Peyer's patch (tissue), 4 donors: Measurements from ENCODE around the gene SLC25A30. TPM values are rescaled to one million over a fixed set of nuclear protein-coding genes. Genes with fewer than 3 reads are reported as not detected.
"Not testable (repeated sequence)": the region's sequence is repeated elsewhere in the genome, so short reads cannot be mapped to it uniquely, and the experiment has no call there.

Source experiments
- DNase-seq, 3 donors: peaks; one replicate each; pipeline ENCODE4 v3.0.0-alpha.2; 2017 to 2019
- H3K27ac ChIP-seq, 4 donors: fragments of 200-600 bp; sonication (generic); one replicate each; pipeline ENCODE4 v1.5.1; 2016 to 2019
- H3K27me3 ChIP-seq, 2 donors: fragments of 200-600 bp; sonication (generic); one replicate each; pipeline ENCODE4 v1.5.1; 2019
- H3K36me3 ChIP-seq, 3 donors: fragments of 200-600 bp; sonication (generic); one replicate each; pipeline ENCODE4 v1.5.1; 2016 to 2019
- H3K4me1 ChIP-seq, 4 donors: fragments of 200-600 bp; sonication (generic); one replicate each; pipeline ENCODE4 v1.5.1; 2016 to 2019
- H3K4me3 ChIP-seq, 4 donors: fragments of 200-600 bp; sonication (generic); 1 replicate in 3 of 4; 2 replicates in 1 of 4; pipeline ENCODE4 v1.5.1; 2016 to 2019; ENCODE audit warnings: mild to moderate bottlenecking in 1 of 4
- H3K9me3 ChIP-seq, 4 donors: fragments of 200-600 bp; sonication (generic); one replicate each; pipeline ENCODE4 v1.5.1; 2016 to 2019; ENCODE audit warnings: mild to moderate bottlenecking in 1 of 4
- POLR2A ChIP-seq, 2 donors: fragments of 450-650 bp; IDR thresholded peaks; one replicate each; pipeline ENCODE4 v1.5.1; 2017; ENCODE audit warnings: antibody characterized with exemption in 2 of 2, mild to moderate bottlenecking in 2 of 2, moderate library complexity in 2 of 2
- total RNA-seq, 4 donors: library from RNA; depleted of rRNA; stranded (reverse); fragments of >200 nt; gene quantifications; one replicate each; pipeline ENCODE4 v1.1.0, GENCODE V29; 2016
- TF ChIP-seq, protein P1 (sequence below), 6 experiments: fragments of 450-650 bp in 4 of 6; fragments of 200-600 bp in 2 of 6; sonication (generic) in 1 of 6; IDR thresholded peaks; one replicate each; pipeline ENCODE4 v1.5.1; 2017 to 2019; ENCODE audit warnings: antibody characterized with exemption in 6 of 6, mild to moderate bottlenecking in 3 of 6, moderate library complexity in 1 of 6

SLC25A30 gene
- total RNA-seq, 4 donors from 2014 or later = 5.5 to 16.5 (median 8.8) TPM

DNA sequence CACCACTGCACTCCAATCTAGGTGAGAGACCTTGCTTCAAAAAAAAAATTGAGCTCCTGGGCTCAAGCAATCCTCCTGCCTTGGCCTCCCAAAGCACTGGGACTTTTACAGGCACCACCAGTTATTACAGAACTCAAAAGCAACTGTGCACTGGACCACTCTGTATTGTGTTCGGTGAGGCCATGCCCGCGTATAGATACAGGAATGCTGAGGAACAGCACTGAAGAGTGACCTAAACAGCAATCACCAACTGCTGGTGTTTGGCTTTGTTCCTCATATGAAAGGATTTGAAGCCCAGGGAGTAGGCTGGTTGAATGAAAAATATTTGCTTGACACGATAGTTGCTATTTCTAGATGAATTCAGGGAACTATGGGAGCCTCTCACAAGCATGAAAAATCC is 29.5 kb downstream of the SLC25A30 start:
- Histone ChIP-seq H3K9me3 (no peaks in the 10 kb centered on the region), H3K27ac (no peak overlapping the region), H3K36me3 (peaks cover 0 to 24% (median 0%) of the 10 kb centered on the region in 3 donors), H3K4me3 (no peak overlapping the region), H3K4me1 (no peaks in the 10 kb centered on the region), H3K27me3 (no peaks in the 10 kb centered on the region)
- DNase-seq = no peak
- TF ChIP-seq POLR2A (IDR thresholded peaks at IDR 0.05) = no peak
- TF ChIP-seq, protein P1, sequence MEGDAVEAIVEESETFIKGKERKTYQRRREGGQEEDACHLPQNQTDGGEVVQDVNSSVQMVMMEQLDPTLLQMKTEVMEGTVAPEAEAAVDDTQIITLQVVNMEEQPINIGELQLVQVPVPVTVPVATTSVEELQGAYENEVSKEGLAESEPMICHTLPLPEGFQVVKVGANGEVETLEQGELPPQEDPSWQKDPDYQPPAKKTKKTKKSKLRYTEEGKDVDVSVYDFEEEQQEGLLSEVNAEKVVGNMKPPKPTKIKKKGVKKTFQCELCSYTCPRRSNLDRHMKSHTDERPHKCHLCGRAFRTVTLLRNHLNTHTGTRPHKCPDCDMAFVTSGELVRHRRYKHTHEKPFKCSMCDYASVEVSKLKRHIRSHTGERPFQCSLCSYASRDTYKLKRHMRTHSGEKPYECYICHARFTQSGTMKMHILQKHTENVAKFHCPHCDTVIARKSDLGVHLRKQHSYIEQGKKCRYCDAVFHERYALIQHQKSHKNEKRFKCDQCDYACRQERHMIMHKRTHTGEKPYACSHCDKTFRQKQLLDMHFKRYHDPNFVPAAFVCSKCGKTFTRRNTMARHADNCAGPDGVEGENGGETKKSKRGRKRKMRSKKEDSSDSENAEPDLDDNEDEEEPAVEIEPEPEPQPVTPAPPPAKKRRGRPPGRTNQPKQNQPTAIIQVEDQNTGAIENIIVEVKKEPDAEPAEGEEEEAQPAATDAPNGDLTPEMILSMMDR (IDR thresholded peaks at IDR 0.05) = no peak

DNA sequence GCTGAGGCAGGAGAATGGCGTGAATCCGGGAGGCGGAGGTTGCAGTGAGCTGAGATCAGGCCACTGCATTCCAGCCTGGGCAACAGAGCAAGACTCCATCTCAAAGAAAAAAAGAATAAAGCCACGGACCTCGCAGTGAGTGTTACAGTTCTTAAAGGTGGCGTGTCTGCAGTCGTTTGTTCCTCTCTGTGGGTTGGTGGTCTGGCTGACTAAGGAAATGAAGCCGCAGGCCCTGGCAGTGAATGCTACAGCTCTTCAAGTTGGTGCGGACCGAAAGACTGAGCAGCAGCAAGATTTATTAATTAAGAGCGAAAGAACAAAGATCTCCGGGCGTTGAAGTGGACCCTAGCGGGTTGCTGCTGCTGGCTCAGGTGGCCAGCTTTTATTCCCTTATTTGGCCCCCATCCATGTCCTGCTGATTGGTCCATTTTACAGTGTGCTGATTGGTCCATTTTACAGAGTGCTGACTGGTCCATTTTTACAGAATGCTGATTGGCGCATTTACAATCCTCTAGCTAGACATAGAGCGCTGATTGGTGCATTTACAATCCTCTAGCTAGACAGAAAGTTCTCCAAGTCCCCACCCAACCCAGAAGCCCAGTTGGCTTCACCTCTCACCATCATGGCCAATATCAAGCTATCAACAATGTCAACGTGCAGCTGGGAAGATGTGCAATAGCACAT is 31.1 kb downstream of the SLC25A30 start:
- H3K9me3 ChIP-seq, H3K4me3 ChIP-seq, H3K4me1 ChIP-seq, DNase-seq, H3K27me3 ChIP-seq, H3K27ac ChIP-seq: not testable (repeated sequence)
- peaks cover 0 to 24% (median 0%) of the 10 kb centered on the region in 3 donors for H3K36me3 ChIP-seq

DNA sequence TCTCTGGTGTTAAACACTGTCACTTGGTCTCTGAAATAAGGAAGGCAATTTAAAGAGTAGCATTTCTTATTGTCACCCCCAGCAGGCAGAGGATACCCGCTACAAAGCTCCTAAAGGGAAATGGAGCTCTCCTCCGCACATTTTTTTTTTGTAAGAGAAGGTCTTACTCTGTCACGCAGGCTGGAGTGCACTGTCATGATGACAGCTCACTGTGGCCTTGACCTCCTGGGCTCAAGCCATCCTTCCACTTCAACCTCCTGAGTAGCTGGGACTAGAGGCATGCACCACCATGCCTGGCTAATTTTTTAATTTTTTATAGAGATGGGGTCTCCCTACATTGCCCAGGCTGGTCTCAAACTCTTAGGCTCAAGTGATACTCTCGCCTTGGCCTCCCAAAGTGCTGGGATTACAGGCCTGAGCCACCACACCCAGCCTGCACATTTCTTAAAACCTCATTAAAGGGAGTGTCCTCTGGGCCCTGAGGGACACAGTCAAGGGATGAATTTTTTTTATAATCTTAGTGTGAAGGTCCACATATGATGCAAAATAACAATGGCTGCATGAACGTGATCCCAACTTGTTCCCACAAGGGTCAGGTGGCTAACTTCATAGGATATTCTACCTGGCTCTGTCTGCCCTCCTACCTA is 32.1 kb downstream of the SLC25A30 start:
- Histone ChIP-seq H3K4me1 (no peaks in the 10 kb centered on the region), H3K9me3 (no peaks in the 10 kb centered on the region), H3K27me3 (no peaks in the 10 kb centered on the region), H3K4me3 (no peak overlapping the region), H3K27ac (no peak overlapping the region), H3K36me3 (peaks cover 0 to 21% (median 0%) of the 10 kb centered on the region in 3 donors)
- DNase-seq = no peak
- TF ChIP-seq, protein P1 (IDR thresholded peaks at IDR 0.05) = no peak
- no peak for TF ChIP-seq POLR2A (IDR thresholded peaks at IDR 0.05)

DNA sequence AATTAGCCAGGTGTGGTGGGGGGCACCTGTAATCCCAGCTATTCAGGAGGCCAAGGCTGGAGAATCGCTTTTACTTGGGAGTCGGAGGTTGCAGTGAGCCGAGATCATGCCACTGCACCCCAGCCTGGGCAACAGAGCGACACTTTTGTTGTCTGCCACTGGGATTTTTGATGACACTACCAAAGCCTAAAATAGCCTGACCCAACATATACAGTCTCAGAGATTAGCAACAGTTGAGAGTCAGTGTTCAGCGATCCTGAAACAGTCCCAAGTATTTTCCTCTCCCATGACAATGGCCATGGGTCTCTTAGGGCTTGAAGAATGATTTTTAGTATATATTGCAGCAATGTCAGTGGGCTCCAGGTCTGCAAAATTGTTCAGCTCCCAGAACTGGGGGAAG is 32.9 kb downstream of the SLC25A30 start:
- no peak overlapping the region for H3K27ac ChIP-seq
- TF ChIP-seq, protein P1 (IDR thresholded peaks at IDR 0.05) = no peak
- no peak for TF ChIP-seq POLR2A (IDR thresholded peaks at IDR 0.05)

DNA sequence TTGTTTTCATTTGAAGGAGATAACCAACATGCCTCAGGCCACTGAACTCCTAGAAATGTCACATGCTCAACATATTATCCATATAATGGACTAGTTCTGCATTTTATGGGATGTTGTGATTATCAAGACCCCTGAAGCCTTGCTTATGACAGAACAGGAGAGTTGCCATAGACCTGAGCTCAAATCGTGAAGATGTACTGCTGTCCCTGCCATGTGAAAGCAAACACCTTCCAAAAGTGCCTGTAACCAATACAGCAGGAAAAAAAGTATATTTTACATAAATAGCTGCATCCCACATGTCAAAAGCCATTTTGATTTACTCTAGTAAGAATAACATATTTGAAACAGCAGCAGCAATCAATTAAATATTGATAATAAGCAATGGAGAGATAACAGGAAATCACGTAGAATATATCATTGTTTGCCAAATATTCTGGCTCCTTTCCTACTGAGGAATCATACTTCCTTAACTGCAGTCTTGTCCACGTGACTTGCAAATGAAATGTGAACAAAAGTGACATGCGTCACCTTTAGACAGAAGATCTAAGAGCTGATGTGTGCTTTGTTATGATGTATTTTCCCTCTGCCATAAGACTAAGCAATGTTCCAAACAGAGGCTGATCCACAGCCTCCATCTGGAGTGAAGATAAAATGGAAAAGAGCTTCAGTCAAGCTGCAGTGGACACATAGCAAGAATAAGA is 33.5 kb downstream of the SLC25A30 start:
- no peak for DNase-seq
- TF ChIP-seq, protein P1 (IDR thresholded peaks at IDR 0.05) = no peak
- TF ChIP-seq POLR2A (IDR thresholded peaks at IDR 0.05) = no peak
- Histone ChIP-seq H3K36me3 (peaks cover 0 to 16% (median 0%) of the 10 kb centered on the region in 3 donors), H3K27me3 (no peaks in the 10 kb centered on the region), H3K4me1 (no peaks in the 10 kb centered on the region), H3K9me3 (no peaks in the 10 kb centered on the region), H3K4me3 (no peak overlapping the region), H3K27ac (no peak overlapping the region)

More for the DNA sequence above, 32.9 kb downstream of the SLC25A30 start:
- H3K27me3 ChIP-seq = no peaks in the 10 kb centered on the region
- no peaks in the 10 kb centered on the region for H3K9me3 ChIP-seq
- no peak overlapping the region for H3K4me3 ChIP-seq
- DNase-seq = no peak
- peaks cover 0 to 16% (median 0%) of the 10 kb centered on the region in 3 donors for H3K36me3 ChIP-seq
- no peaks in the 10 kb centered on the region for H3K4me1 ChIP-seq

DNA sequence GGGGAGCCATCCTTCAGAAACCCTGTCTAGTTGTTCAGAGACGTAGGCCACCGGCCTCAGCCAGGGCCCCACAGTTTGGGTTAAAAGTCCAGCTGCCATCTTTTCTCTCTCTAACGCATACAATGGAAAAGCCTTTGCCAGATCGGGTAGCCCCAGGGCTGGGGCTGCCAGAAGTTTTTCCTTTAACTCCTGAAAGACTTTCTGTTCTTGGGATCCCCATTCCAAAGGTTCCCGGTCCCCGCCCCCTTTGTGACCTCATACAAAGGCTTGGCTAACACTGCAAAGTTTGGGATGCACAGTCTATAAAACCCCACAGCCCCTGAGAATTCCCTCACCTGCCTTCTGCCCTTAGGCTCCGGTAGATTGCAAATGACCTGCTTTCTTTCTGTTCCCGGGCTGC is 35.4 kb downstream of the SLC25A30 start:
- not testable (repeated sequence) for H3K4me1 ChIP-seq, H3K9me3 ChIP-seq, H3K27me3 ChIP-seq, H3K4me3 ChIP-seq, H3K27ac ChIP-seq, DNase-seq
- H3K36me3 ChIP-seq = peaks cover 0 to 16% (median 0%) of the 10 kb centered on the region in 3 donors
